ENCODE measurements around the gene METTL25B. TPM values are rescaled to one million over a fixed set of nuclear protein-coding genes. Genes with fewer than 3 reads are reported as not detected.

Gene METTL25B
- total RNA-seq, 1 donor from 2014 or later = 56.7 TPM

- H3K9me3 Mint-ChIP-seq = no peaks in the 10 kb centered on the region
- ChIA-PET CTCF (interaction anchor here (1.4 kb wide), 1 partner anchor 47 kb away, joined by 7 read pairs; no protein-coding TSS in a partner anchor), POLR2A (interaction anchor here (0.9 kb wide), 1 partner anchor 21 kb away, joined by 3 read pairs; the partner anchor contains the start of gene HDGF)
- no peak for ATAC-seq (ENCODE audit: low read depth)
- no peak overlapping the region for H3K27ac Mint-ChIP-seq
- no peak overlapping the region for H3K4me3 Mint-ChIP-seq
- DNase-seq = no peak
- H3K4me1 Mint-ChIP-seq = peaks cover 71% of the 10 kb centered on the region
- H3K27me3 Mint-ChIP-seq = no peaks in the 10 kb centered on the region
- peaks cover 63% of the 10 kb centered on the region for H3K36me3 Mint-ChIP-seq (ENCODE audit: low read depth)
- intact Hi-C loops (cut with micrococcal nuclease) = no loop called here
- TF ChIP-seq CTCF (IDR thresholded peaks at IDR 0.05) = no peak
Measured at GRCh38 chr1:156772728-156773497, 44.6 kb downstream of the METTL25B start.

GRCh38 chr1:156773607-156774006, 45.3 kb downstream of the METTL25B start:
- Mint-ChIP-seq H3K9me3 (no peaks in the 10 kb centered on the region), H3K27ac (no peak overlapping the region), H3K27me3 (no peaks in the 10 kb centered on the region), H3K36me3 (ENCODE audit: low read depth) (peaks cover 64% of the 10 kb centered on the region), H3K4me1 (peaks cover 69% of the 10 kb centered on the region), H3K4me3 (no peak overlapping the region)
- DNase-seq = no peak
- ChIA-PET POLR2A (no interaction called here), CTCF (no interaction called here)
- TF ChIP-seq CTCF (IDR thresholded peaks at IDR 0.05) = no peak
- intact Hi-C loops (cut with micrococcal nuclease) = no loop called here
- ATAC-seq (ENCODE audit: low read depth) = no peak

- ChIA-PET CTCF (no interaction called here), POLR2A (no interaction called here)
- no peaks in the 10 kb centered on the region for H3K27me3 Mint-ChIP-seq
- no peak overlapping the region for H3K4me3 Mint-ChIP-seq
- DNase-seq = no peak
- no peak overlapping the region for H3K27ac Mint-ChIP-seq
- H3K4me1 Mint-ChIP-seq = peaks cover 50% of the 10 kb centered on the region
- no peaks in the 10 kb centered on the region for H3K9me3 Mint-ChIP-seq
- intact Hi-C loops (cut with micrococcal nuclease) = no loop called here
- ATAC-seq (ENCODE audit: low read depth) = no peak
- no peak for TF ChIP-seq CTCF (IDR thresholded peaks at IDR 0.05)
- H3K36me3 Mint-ChIP-seq (ENCODE audit: low read depth) = peaks cover 47% of the 10 kb centered on the region
Measured at GRCh38 chr1:156775799-156776198, 47.5 kb downstream of the METTL25B start.

- Mint-ChIP-seq H3K4me3 (no peak overlapping the region), H3K9me3 (no peaks in the 10 kb centered on the region), H3K27ac (no peak overlapping the region), H3K36me3 (ENCODE audit: low read depth) (peaks cover 51% of the 10 kb centered on the region), H3K4me1 (peaks cover 46% of the 10 kb centered on the region), H3K27me3 (no peaks in the 10 kb centered on the region)
- CTCF ChIA-PET = no interaction called here
- ATAC-seq (ENCODE audit: low read depth) (no peak), DNase-seq (no peak)
- TF ChIP-seq CTCF (IDR thresholded peaks at IDR 0.05) = no peak
- intact Hi-C loops (cut with micrococcal nuclease) = no loop called here
- POLR2A ChIA-PET = no interaction called here
Measured at GRCh38 chr1:156776942-156777341, 48.7 kb downstream of the METTL25B start.

GRCh38 chr1:156777573-156777972, 49.3 kb downstream of the METTL25B start:
- DNase-seq (no peak), ATAC-seq (ENCODE audit: low read depth) (no peak)
- intact Hi-C loops (cut with micrococcal nuclease) = no loop called here
- H3K27ac Mint-ChIP-seq = no peak overlapping the region
- no peaks in the 10 kb centered on the region for H3K27me3 Mint-ChIP-seq
- POLR2A ChIA-PET = no interaction called here
- CTCF ChIA-PET = no interaction called here
- H3K4me1 Mint-ChIP-seq = peaks cover 39% of the 10 kb centered on the region
- H3K9me3 Mint-ChIP-seq = no peaks in the 10 kb centered on the region
- no peak overlapping the region for H3K4me3 Mint-ChIP-seq
- no peak for TF ChIP-seq CTCF (IDR thresholded peaks at IDR 0.05)
- peaks cover 51% of the 10 kb centered on the region for H3K36me3 Mint-ChIP-seq (ENCODE audit: low read depth)

Data from activated B cell treated with CpG ODN at 0.5 μM for 24 hours (primary cell).